ENCODE data around the gene THUMPD2. TPM values are rescaled to one million over a fixed set of nuclear protein-coding genes. Genes with fewer than 3 reads are reported as not detected.

The THUMPD2 gene
- total RNA-seq, 1 experiment from 2014 or later = 17.2 TPM

GRCh38 chr2:39720970-39721369 is 58.1 kb downstream of the THUMPD2 start:
- no peaks in the 10 kb centered on the region for H3K9me3 Mint-ChIP-seq (ENCODE audit: unreplicated experiment)

GRCh38 chr2:39719317-39719716 is 59.7 kb downstream of the THUMPD2 start:
- H3K4me1 Mint-ChIP-seq (ENCODE audit: insufficient read depth, unreplicated experiment) = no peaks in the 10 kb centered on the region
- DNase-seq (ENCODE audit: unreplicated experiment) = no peak
- H3K9me3 Mint-ChIP-seq (ENCODE audit: unreplicated experiment) = no peaks in the 10 kb centered on the region
- no peak overlapping the region for H3K4me3 Mint-ChIP-seq (ENCODE audit: unreplicated experiment)
- no peak overlapping the region for H3K27ac Mint-ChIP-seq (ENCODE audit: low read depth, unreplicated experiment)
- TF ChIP-seq CTCF (IDR thresholded peaks at IDR 0.05; ENCODE audit: unreplicated experiment) = no peak
- intact Hi-C loops (cut with micrococcal nuclease) = no loop called here
- no TSS peak for BruUV-seq (replicated peaks)
- POLR2A ChIA-PET = no interaction called here
- CTCF ChIA-PET = interaction anchor here (1.5 to 3.7 kb wide), 2 partner anchors 11 to 23 kb away, joined by 8 to 22 read pairs; no protein-coding TSS in a partner anchor
- H3K36me3 Mint-ChIP-seq (ENCODE audit: insufficient read depth, unreplicated experiment) = no peaks in the 10 kb centered on the region
- H3K27me3 Mint-ChIP-seq (ENCODE audit: insufficient read depth, unreplicated experiment) = no peaks in the 10 kb centered on the region

More at GRCh38 chr2:39720970-39721369, 58.1 kb downstream of the THUMPD2 start:
- POLR2A ChIA-PET = no interaction called here
- no TSS peak for BruUV-seq (replicated peaks)
- Mint-ChIP-seq H3K36me3 (ENCODE audit: insufficient read depth, unreplicated experiment) (no peaks in the 10 kb centered on the region), H3K4me3 (ENCODE audit: unreplicated experiment) (no peak overlapping the region), H3K27ac (ENCODE audit: low read depth, unreplicated experiment) (no peak overlapping the region), H3K4me1 (ENCODE audit: insufficient read depth, unreplicated experiment) (no peaks in the 10 kb centered on the region), H3K27me3 (ENCODE audit: insufficient read depth, unreplicated experiment) (no peaks in the 10 kb centered on the region)
- no peak for DNase-seq (ENCODE audit: unreplicated experiment)
- intact Hi-C loops (cut with micrococcal nuclease) = no loop called here
- CTCF ChIA-PET = interaction anchor here (3.7 kb wide), 1 partner anchor 9 kb away, joined by 22 read pairs; no protein-coding TSS in a partner anchor
- no peak for TF ChIP-seq CTCF (IDR thresholded peaks at IDR 0.05; ENCODE audit: unreplicated experiment)

GRCh38 chr2:39718483-39718882 is 60.6 kb downstream of the THUMPD2 start:
- no peak overlapping the region for H3K4me3 Mint-ChIP-seq (ENCODE audit: unreplicated experiment)
- POLR2A ChIA-PET = interaction anchor here (0.6 kb wide), 2 partner anchors 33 to 905 kb away, joined by 3 read pairs; no protein-coding TSS in a partner anchor
- no peak overlapping the region for H3K27ac Mint-ChIP-seq (ENCODE audit: low read depth, unreplicated experiment)
- no peaks in the 10 kb centered on the region for H3K36me3 Mint-ChIP-seq (ENCODE audit: insufficient read depth, unreplicated experiment)
- H3K27me3 Mint-ChIP-seq (ENCODE audit: insufficient read depth, unreplicated experiment) = no peaks in the 10 kb centered on the region
- no peak for TF ChIP-seq CTCF (IDR thresholded peaks at IDR 0.05; ENCODE audit: unreplicated experiment)
- DNase-seq (ENCODE audit: unreplicated experiment) = no peak
- no peaks in the 10 kb centered on the region for H3K4me1 Mint-ChIP-seq (ENCODE audit: insufficient read depth, unreplicated experiment)
- intact Hi-C loops (cut with micrococcal nuclease) = no loop called here
- no TSS peak for BruUV-seq (replicated peaks)
- CTCF ChIA-PET = interaction anchor here (0.7 to 3.7 kb wide), 5 partner anchors 9 to 206 kb away, joined by 3 to 22 read pairs (median 3); no protein-coding TSS in a partner anchor
- H3K9me3 Mint-ChIP-seq (ENCODE audit: unreplicated experiment) = no peaks in the 10 kb centered on the region

- DNase-seq (ENCODE audit: unreplicated experiment) = no peak
- Mint-ChIP-seq H3K9me3 (ENCODE audit: unreplicated experiment) (no peaks in the 10 kb centered on the region), H3K4me3 (ENCODE audit: unreplicated experiment) (no peak overlapping the region), H3K4me1 (ENCODE audit: insufficient read depth, unreplicated experiment) (no peaks in the 10 kb centered on the region), H3K36me3 (ENCODE audit: insufficient read depth, unreplicated experiment) (no peaks in the 10 kb centered on the region), H3K27me3 (ENCODE audit: insufficient read depth, unreplicated experiment) (no peaks in the 10 kb centered on the region), H3K27ac (ENCODE audit: low read depth, unreplicated experiment) (no peak overlapping the region)
- ChIA-PET CTCF (interaction anchor here (1.2 kb wide), 1 partner anchor 124 kb away, joined by 4 read pairs; no protein-coding TSS in a partner anchor), POLR2A (no interaction called here)
- no peak for TF ChIP-seq CTCF (IDR thresholded peaks at IDR 0.05; ENCODE audit: unreplicated experiment)
- intact Hi-C loops (cut with micrococcal nuclease) = no loop called here
- no TSS peak for BruUV-seq (replicated peaks)
These were observed 62.0 kb downstream of the THUMPD2 start for GRCh38 chr2:39717067-39717466.
